ENCODE results near the gene TMED10. TPM values are rescaled to one million over a fixed set of nuclear protein-coding genes. Genes with fewer than 3 reads are reported as not detected.

TMED10 gene
- total RNA-seq, 2 donors from 2014 or later, result 320 to 397 TPM

DNA sequence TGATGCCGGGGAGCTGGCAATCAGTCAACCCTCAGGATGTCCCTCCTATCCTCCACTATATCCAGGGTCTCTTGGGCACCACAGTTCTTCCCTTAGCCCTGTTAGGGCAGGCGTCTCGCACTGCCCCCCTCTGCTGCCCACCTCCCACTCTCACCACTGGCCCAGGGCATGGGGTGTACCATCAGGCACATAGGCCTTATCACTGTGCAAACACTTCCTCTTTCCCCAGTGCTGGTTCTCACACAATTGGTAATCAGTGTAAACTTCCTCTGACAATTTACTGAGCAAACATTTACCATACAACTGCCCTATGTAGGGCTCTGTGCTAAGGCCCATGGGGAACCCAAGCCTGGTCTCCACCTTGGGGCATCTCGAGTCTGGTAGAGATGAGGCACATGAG, 20.1 kb upstream of the TMED10 start:
- no peak for TF ChIP-seq POLR2A (IDR thresholded peaks at IDR 0.05)
- TF ChIP-seq, protein P1, sequence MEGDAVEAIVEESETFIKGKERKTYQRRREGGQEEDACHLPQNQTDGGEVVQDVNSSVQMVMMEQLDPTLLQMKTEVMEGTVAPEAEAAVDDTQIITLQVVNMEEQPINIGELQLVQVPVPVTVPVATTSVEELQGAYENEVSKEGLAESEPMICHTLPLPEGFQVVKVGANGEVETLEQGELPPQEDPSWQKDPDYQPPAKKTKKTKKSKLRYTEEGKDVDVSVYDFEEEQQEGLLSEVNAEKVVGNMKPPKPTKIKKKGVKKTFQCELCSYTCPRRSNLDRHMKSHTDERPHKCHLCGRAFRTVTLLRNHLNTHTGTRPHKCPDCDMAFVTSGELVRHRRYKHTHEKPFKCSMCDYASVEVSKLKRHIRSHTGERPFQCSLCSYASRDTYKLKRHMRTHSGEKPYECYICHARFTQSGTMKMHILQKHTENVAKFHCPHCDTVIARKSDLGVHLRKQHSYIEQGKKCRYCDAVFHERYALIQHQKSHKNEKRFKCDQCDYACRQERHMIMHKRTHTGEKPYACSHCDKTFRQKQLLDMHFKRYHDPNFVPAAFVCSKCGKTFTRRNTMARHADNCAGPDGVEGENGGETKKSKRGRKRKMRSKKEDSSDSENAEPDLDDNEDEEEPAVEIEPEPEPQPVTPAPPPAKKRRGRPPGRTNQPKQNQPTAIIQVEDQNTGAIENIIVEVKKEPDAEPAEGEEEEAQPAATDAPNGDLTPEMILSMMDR (IDR thresholded peaks at IDR 0.05), result no peak
- peak; percentile 34 for TF ChIP-seq POLR2AphosphoS5 (IDR thresholded peaks at IDR 0.05)
- no peak for DNase-seq (ENCODE audit: low spot score)
- H3K4me1 ChIP-seq (replicated peaks), result peaks cover 4% of the 10 kb centered on the region
- no peaks in the 10 kb centered on the region for H3K9me3 ChIP-seq
- no peaks in the 10 kb centered on the region for H3K27me3 ChIP-seq (replicated peaks; ENCODE audit: insufficient read depth)
- no peak overlapping the region for H3K27ac ChIP-seq
- H3K36me3 ChIP-seq, result no peaks in the 10 kb centered on the region
- intact Hi-C loops (cut with DNase I), result no loop called here
- no peak overlapping the region for H3K4me3 ChIP-seq
- 75% methylated on average over 4 of the region's 4 CpGs for WGBS

DNA sequence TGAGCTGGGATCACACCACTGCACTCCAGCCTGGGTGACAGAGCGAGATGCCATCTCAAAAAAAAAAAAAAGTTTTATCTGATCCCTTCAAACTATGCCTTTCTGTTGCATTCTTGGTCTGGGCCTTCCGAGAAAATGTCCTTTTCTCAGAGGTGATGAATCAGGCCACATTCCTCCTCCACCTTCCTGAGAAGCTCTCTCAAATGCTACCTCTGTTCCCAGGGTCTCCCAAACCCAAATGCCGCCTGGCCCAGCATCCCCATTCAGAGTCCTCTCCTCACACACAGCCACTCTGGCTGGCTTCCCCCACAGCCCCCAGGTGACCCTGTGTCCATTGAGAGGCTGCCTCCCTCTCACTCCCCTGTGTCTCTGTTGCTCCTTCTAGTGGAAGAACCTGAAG, 19.7 kb upstream of the TMED10 start:
- Histone ChIP-seq H3K36me3 (no peaks in the 10 kb centered on the region), H3K4me3 (no peak overlapping the region), H3K4me1 (replicated peaks) (peaks cover 4% of the 10 kb centered on the region), H3K9me3 (no peaks in the 10 kb centered on the region), H3K27me3 (replicated peaks; ENCODE audit: insufficient read depth) (no peaks in the 10 kb centered on the region), H3K27ac (no peak overlapping the region)
- WGBS, result 96% methylated on average over 3 of the region's 3 CpGs
- TF ChIP-seq, protein P1 (IDR thresholded peaks at IDR 0.05), result no peak
- TF ChIP-seq POLR2AphosphoS5 (IDR thresholded peaks at IDR 0.05), result no peak
- TF ChIP-seq POLR2A (IDR thresholded peaks at IDR 0.05), result no peak
- DNase-seq (ENCODE audit: low spot score), result no peak
- intact Hi-C loops (cut with DNase I), result no loop called here

DNA sequence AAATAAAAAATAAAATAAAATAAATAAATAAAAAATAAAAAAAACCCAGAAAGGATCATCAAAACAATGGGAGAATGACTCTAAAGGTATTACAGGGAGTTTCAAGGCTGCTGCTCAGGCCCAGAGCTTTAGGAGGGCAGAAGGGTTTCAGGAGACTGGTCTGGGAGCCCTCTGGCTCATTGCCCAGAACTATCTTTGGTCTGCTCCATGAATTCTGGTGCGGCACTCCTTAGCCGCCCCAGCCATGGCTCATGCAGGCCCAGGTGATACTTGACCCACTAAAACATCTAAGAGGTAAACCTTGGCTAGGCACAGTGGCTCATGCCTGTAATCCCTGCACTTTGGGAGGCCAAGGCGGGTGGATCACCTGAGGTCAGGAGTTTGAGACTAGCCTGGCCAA, 14.7 kb upstream of the TMED10 start:
- WGBS, result 98% methylated on average over 3 of the region's 3 CpGs
- intact Hi-C loops (cut with DNase I), result no loop called here

DNA sequence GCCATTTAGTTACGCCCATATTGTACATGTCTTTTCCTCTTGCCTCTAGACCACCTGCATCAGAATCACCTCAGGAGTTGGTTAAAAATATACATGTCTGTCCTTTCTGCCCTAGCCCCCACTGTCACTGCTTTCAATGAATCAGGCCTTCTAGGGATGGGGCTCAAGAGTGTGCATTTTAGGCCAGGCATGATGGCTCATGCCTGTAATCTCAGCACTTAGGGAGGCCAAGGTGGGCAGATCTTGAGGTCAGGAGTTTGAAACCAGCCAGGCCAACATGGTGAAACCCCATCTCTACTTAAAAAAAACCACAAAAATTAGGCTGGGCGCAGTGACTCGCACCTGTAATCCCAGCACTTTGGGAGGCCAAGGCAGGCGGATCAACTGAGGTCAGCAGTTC, 13.6 kb upstream of the TMED10 start:
- TF ChIP-seq POLR2AphosphoS5 (IDR thresholded peaks at IDR 0.05), result no peak
- intact Hi-C loops (cut with DNase I), result no loop called here
- DNase-seq (ENCODE audit: low spot score), result no peak

More for the DNA sequence above, 14.7 kb upstream of the TMED10 start:
- H3K4me3 ChIP-seq, result no peak overlapping the region
- H3K36me3 ChIP-seq, result no peaks in the 10 kb centered on the region
- H3K27ac ChIP-seq, result no peak overlapping the region
- H3K4me1 ChIP-seq (replicated peaks), result no peaks in the 10 kb centered on the region
- H3K27me3 ChIP-seq (replicated peaks; ENCODE audit: insufficient read depth), result no peaks in the 10 kb centered on the region
- no peaks in the 10 kb centered on the region for H3K9me3 ChIP-seq
- TF ChIP-seq POLR2AphosphoS5 (IDR thresholded peaks at IDR 0.05), result no peak
- no peak for TF ChIP-seq POLR2A (IDR thresholded peaks at IDR 0.05)
- no peak for DNase-seq (ENCODE audit: low spot score)

DNA sequence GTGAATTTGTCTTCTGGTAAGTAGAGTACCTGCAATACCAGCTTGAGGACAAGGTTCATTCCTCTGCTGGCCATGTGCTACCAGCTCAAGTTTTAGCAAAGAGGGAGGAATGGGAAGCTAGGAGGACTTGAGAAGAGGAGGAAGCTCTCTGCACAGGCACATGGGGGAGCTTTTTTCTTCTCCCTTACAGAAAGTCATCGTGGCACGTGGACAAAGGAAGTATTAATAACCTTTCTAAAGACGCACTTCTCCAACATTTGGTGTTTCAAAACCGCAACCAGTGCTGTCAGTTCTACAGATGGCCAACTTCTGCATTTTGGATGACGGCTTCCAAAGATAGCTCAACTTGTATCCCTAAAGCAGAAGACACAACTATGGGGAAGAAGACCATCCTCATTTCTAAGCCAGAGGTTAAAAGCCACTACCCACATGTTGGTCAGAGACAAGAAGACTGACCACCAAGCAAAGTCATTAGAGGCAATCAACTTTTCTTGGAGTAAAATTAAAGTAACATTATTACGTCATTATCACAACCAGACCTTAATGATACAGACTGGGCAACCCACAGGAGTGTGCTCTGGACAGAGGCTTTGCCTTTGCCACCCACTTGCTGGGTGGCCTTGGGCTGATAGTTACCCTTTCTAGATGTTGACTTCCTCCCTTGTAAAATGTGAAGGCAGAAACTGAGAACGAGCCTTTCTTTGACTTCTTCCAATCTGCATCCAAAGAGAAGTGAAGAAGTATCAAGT, 12.3 kb upstream of the TMED10 start:
- no peaks in the 10 kb centered on the region for H3K4me1 ChIP-seq (replicated peaks)
- H3K27me3 ChIP-seq (replicated peaks; ENCODE audit: insufficient read depth), result no peaks in the 10 kb centered on the region
- no peaks in the 10 kb centered on the region for H3K9me3 ChIP-seq
- H3K36me3 ChIP-seq, result no peaks in the 10 kb centered on the region
- WGBS, result 86% methylated on average over 7 of the region's 7 CpGs
- intact Hi-C loops (cut with DNase I), result no loop called here
- H3K27ac ChIP-seq, result no peak overlapping the region
- no peak overlapping the region for H3K4me3 ChIP-seq
- DNase-seq (ENCODE audit: low spot score), result no peak
- TF ChIP-seq POLR2AphosphoS5 (IDR thresholded peaks at IDR 0.05), result no peak
- TF ChIP-seq POLR2A (IDR thresholded peaks at IDR 0.05), result no peak
- TF ChIP-seq, protein P1 (IDR thresholded peaks at IDR 0.05), result no peak

More for the DNA sequence above, 13.6 kb upstream of the TMED10 start:
- H3K27ac ChIP-seq, result no peak overlapping the region
- no peak overlapping the region for H3K4me3 ChIP-seq
- H3K36me3 ChIP-seq, result no peaks in the 10 kb centered on the region
- H3K4me1 ChIP-seq (replicated peaks), result no peaks in the 10 kb centered on the region
- no peaks in the 10 kb centered on the region for H3K27me3 ChIP-seq (replicated peaks; ENCODE audit: insufficient read depth)
- 97% methylated on average over 4 of the region's 4 CpGs for WGBS
- no peaks in the 10 kb centered on the region for H3K9me3 ChIP-seq

DNA sequence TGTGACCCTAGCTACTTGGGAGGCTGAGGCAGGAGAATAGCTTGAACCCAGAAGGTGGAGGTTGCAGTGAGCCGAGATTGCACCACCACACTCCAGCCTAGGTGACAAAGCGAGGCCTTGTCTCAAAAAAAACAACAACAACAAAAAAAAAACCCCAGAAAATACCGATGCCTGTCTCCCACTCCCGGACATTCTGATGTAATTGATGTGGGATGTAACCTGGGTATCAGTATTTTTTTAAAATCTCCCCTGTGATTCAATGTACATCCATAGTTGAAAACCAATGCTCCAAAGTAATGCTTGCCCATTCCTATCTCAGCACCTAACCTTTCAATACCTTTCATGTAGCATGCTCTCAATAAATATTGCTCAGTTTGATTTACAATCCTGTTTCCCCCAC, 11.7 kb upstream of the TMED10 start:
- no peaks in the 10 kb centered on the region for H3K9me3 ChIP-seq
- DNase-seq (ENCODE audit: low spot score), result no peak
- TF ChIP-seq POLR2AphosphoS5 (IDR thresholded peaks at IDR 0.05), result no peak
- TF ChIP-seq, protein P1 (IDR thresholded peaks at IDR 0.05), result no peak
- no peak for TF ChIP-seq POLR2A (IDR thresholded peaks at IDR 0.05)
- no peak overlapping the region for H3K4me3 ChIP-seq
- intact Hi-C loops (cut with DNase I), result no loop called here
- no peaks in the 10 kb centered on the region for H3K36me3 ChIP-seq
- no peaks in the 10 kb centered on the region for H3K4me1 ChIP-seq (replicated peaks)
- no peaks in the 10 kb centered on the region for H3K27me3 ChIP-seq (replicated peaks; ENCODE audit: insufficient read depth)
- WGBS, result over 99% methylated on average over 4 of the region's 4 CpGs
- H3K27ac ChIP-seq, result no peak overlapping the region

All from prostate gland (tissue), 2 donors.